Measurements from ENCODE around the gene QSOX1.

DNA sequence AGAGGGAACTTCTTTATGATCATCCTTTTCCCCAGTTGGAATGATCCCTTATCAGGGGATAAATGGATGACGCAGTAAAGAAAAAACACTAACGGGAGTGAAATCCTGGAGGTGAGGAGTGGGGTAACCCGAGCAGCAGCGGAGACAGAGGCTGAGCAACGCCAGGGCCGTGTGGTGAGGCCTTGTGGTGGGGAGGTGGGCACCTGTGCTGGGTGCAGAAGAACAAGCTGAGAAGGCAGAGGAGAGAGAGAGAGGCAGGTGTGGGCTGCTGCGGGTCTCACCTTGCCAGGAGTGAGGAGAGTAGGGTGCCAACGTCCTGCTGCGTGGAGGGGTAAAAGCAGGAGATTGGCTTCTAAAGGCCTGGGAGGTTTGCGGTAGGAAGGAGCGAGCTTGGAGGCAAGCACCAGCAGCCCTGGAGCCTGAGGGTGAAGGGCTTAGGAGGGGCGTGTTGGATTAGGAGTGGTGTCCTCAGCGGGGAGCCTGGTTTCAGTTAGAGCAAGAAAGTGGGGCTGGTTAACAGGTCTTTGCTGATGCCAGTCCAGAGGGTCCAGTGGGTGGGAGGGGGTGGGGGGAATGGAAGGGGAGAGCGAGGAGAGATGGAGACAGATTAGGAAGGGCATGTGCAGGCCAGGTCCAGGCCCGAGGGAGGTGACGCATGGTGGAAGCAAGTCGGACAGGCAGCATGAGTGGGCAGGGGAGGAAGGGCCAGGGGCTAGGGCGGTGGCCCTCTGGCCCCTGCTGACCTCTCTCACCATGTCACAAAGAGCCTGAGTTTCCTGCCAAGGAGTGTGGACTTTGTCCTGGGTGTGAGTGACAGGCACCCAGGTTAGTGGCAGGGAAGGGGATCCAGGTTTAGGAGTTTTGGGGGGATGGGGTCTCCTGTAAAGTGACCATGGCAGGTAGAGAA lies 38.7 kb downstream of the QSOX1 start:
- TF ChIP-seq, protein P1, sequence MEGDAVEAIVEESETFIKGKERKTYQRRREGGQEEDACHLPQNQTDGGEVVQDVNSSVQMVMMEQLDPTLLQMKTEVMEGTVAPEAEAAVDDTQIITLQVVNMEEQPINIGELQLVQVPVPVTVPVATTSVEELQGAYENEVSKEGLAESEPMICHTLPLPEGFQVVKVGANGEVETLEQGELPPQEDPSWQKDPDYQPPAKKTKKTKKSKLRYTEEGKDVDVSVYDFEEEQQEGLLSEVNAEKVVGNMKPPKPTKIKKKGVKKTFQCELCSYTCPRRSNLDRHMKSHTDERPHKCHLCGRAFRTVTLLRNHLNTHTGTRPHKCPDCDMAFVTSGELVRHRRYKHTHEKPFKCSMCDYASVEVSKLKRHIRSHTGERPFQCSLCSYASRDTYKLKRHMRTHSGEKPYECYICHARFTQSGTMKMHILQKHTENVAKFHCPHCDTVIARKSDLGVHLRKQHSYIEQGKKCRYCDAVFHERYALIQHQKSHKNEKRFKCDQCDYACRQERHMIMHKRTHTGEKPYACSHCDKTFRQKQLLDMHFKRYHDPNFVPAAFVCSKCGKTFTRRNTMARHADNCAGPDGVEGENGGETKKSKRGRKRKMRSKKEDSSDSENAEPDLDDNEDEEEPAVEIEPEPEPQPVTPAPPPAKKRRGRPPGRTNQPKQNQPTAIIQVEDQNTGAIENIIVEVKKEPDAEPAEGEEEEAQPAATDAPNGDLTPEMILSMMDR (IDR thresholded peaks at IDR 0.05) = no peak
- no peak for TF ChIP-seq POLR2A (IDR thresholded peaks at IDR 0.05)

Data from Peyer's patch (tissue), 4 donors.